Neural progenitor cell (in vitro differentiated cells): ENCODE measurements around the gene DHRS1.

Source experiments
- EZH2 ChIP-seq: fragments of 200-600 bp; sonication (generic); IDR thresholded peaks from 2 replicates; pipeline ENCODE4 v1.6.1; 2017; ENCODE audit warnings: antibody characterized with exemption, mild to moderate bottlenecking, moderate library complexity
- TF ChIP-seq, protein P1 (sequence below): fragments of 200-600 bp; sonication (generic); IDR thresholded peaks from 2 replicates; pipeline ENCODE4 v1.5.1; 2017; ENCODE audit warnings: antibody characterized with exemption, mild to moderate bottlenecking

DNA sequence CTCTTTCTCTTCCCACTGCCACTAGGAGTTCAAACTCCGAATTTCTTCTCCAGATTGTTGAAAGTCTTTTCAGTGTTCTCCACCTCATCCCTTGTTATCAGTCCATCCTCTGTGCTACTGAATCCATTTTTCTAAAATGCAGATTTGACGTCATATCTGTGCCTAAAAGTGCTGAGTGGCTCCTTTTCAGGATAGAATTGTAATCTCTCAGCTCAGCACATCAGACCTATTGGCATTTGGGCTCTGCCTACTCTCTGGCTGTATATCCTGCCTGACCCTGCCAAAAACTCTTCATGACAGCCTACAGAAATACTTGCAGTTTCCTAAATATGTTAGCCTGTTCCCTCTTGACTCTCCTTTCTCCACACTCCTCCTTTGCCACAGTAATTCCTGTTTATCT lies 27.1 kb downstream of the DHRS1 start:
- no peak for TF ChIP-seq EZH2
- TF ChIP-seq, protein P1, sequence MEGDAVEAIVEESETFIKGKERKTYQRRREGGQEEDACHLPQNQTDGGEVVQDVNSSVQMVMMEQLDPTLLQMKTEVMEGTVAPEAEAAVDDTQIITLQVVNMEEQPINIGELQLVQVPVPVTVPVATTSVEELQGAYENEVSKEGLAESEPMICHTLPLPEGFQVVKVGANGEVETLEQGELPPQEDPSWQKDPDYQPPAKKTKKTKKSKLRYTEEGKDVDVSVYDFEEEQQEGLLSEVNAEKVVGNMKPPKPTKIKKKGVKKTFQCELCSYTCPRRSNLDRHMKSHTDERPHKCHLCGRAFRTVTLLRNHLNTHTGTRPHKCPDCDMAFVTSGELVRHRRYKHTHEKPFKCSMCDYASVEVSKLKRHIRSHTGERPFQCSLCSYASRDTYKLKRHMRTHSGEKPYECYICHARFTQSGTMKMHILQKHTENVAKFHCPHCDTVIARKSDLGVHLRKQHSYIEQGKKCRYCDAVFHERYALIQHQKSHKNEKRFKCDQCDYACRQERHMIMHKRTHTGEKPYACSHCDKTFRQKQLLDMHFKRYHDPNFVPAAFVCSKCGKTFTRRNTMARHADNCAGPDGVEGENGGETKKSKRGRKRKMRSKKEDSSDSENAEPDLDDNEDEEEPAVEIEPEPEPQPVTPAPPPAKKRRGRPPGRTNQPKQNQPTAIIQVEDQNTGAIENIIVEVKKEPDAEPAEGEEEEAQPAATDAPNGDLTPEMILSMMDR = no peak
